ENCODE measurements around the gene TTL. TPM values are rescaled to one million over a fixed set of nuclear protein-coding genes. Genes with fewer than 3 reads are reported as not detected.

Gene TTL
- total and polyA plus RNA-seq, 7 experiments from 2014 or later = 1.1 to 31.0 (median 14.2) TPM

- peak overlapping the region; percentile 45 to 92 (median 77) for H3K27ac Mint-ChIP-seq
- peaks cover 14 to 16% of the 10 kb centered on the region in 2 donors for H3K4me1 ChIP-seq (ENCODE audit: control insufficient read depth in 2 of 2, insufficient read depth in 2 of 2, low read length in 2 of 2)
- peaks cover 0 to 11% (median 0%) of the 10 kb centered on the region in 5 donors for H3K36me3 Mint-ChIP-seq
- H3K27me3 ChIP-seq (ENCODE audit: control insufficient read depth in 2 of 2, insufficient read depth in 2 of 2, low read length in 2 of 2) = no peaks in the 10 kb centered on the region
- DNase-seq (peak in 7 of 9 donors; percentile 11 to 58 (median 20)), ATAC-seq (peak; percentile 4)
- H3K27me3 Mint-ChIP-seq = peaks cover 0 to 4% (median 0%) of the 10 kb centered on the region in 5 donors
- H3K4me3 ChIP-seq (ENCODE audit: low read length) = peak overlapping the region; percentile 84
- intact Hi-C loops (cut with micrococcal nuclease) = loop anchor here (1.0 to 5.0 kb wide), 7 partner anchors 50 to 295 kb away; partner anchors contain the start of genes SLC20A1 (in 2 of the 2), RGPD8 (in 1 of the 2) and ZC3H6 (in 1 of the 2)
- H3K36me3 ChIP-seq (ENCODE audit: control insufficient read depth in 2 of 3, insufficient read depth in 3 of 3, low read length in 3 of 3) = peaks cover 0 to 6% (median 0%) of the 10 kb centered on the region in 3 experiments
- H3K4me1 Mint-ChIP-seq = peaks cover 17 to 42% (median 20%) of the 10 kb centered on the region in 7 donors
- peak overlapping the region; percentile 84 to 96 (median 92) for H3K4me3 Mint-ChIP-seq
- peak overlapping the region; percentile 72 for H3K27ac ChIP-seq (ENCODE audit: low read depth, low read length)
- ChIA-PET POLR2A (interaction anchor here (0.8 kb wide), 1 partner anchor 210 kb away, joined by 3 read pairs; no protein-coding TSS in a partner anchor), CTCF (no interaction called here)
- peaks cover 0 to 1% (median 0%) of the 10 kb centered on the region in 11 donors for H3K9me3 Mint-ChIP-seq
- H3K9me3 ChIP-seq (ENCODE audit: control insufficient read depth in 2 of 3, low read length in 3 of 3) = no peaks in the 10 kb centered on the region
These were observed 519 bp downstream of the TTL start for GRCh38 chr2:112482309-112483041.

- Histone ChIP-seq H3K4me1 (ENCODE audit: control insufficient read depth in 2 of 2, insufficient read depth in 2 of 2, low read length in 2 of 2) (peaks cover 14 to 16% of the 10 kb centered on the region in 2 donors), H3K4me3 (ENCODE audit: low read length) (peak overlapping the region; percentile 84), H3K9me3 (ENCODE audit: control insufficient read depth in 2 of 3, low read length in 3 of 3) (no peaks in the 10 kb centered on the region), H3K36me3 (ENCODE audit: control insufficient read depth in 2 of 3, insufficient read depth in 3 of 3, low read length in 3 of 3) (peaks cover 0 to 10% (median 0%) of the 10 kb centered on the region in 3 experiments), H3K27ac (ENCODE audit: low read depth, low read length) (peak overlapping the region; percentile 72), H3K27me3 (ENCODE audit: control insufficient read depth in 2 of 2, insufficient read depth in 2 of 2, low read length in 2 of 2) (no peaks in the 10 kb centered on the region)
- Mint-ChIP-seq H3K4me3 (peak overlapping the region; percentile 84 to 96 (median 92)), H3K27me3 (peaks cover 0 to 4% (median 0%) of the 10 kb centered on the region in 5 donors), H3K36me3 (peaks cover 0 to 11% (median 0%) of the 10 kb centered on the region in 5 donors), H3K9me3 (peaks cover 0 to 1% (median 0%) of the 10 kb centered on the region in 11 donors), H3K27ac (peak overlapping the region in 8 of 9 donors; percentile 22 to 92 (median 66)), H3K4me1 (peaks cover 17 to 47% (median 20%) of the 10 kb centered on the region in 7 donors)
- ATAC-seq (no peak), DNase-seq (peak in 1 of 9 donors; percentile 1)
- CTCF ChIA-PET = no interaction called here
- intact Hi-C loops (cut with micrococcal nuclease) = loop anchor here (5.0 kb wide), 6 partner anchors 51 to 296 kb away; partner anchors contain the start of genes SLC20A1 (in 2 of the 2), RGPD8 (in 1 of the 2) and ZC3H6 (in 1 of the 2)
- POLR2A ChIA-PET = interaction anchor here (0.8 kb wide), 1 partner anchor 210 kb away, joined by 3 read pairs; no protein-coding TSS in a partner anchor
These were observed 1.1 kb downstream of the TTL start for GRCh38 chr2:112483042-112483473.

GRCh38 chr2:112483831-112484230 lies 1.9 kb downstream of the TTL start:
- Histone ChIP-seq H3K27ac (ENCODE audit: low read depth, low read length) (no peak overlapping the region), H3K9me3 (ENCODE audit: control insufficient read depth in 2 of 3, low read length in 3 of 3) (no peaks in the 10 kb centered on the region), H3K36me3 (ENCODE audit: control insufficient read depth in 2 of 3, insufficient read depth in 3 of 3, low read length in 3 of 3) (peaks cover 0 to 10% (median 0%) of the 10 kb centered on the region in 3 experiments), H3K4me1 (ENCODE audit: control insufficient read depth in 2 of 2, insufficient read depth in 2 of 2, low read length in 2 of 2) (peaks cover 14 to 16% of the 10 kb centered on the region in 2 donors), H3K4me3 (ENCODE audit: low read length) (peak overlapping the region; percentile 84), H3K27me3 (ENCODE audit: control insufficient read depth in 2 of 2, insufficient read depth in 2 of 2, low read length in 2 of 2) (no peaks in the 10 kb centered on the region)
- Mint-ChIP-seq H3K4me1 (peaks cover 17 to 47% (median 20%) of the 10 kb centered on the region in 7 donors), H3K36me3 (peaks cover 0 to 11% (median 0%) of the 10 kb centered on the region in 5 donors), H3K27me3 (peaks cover 0 to 3% (median 0%) of the 10 kb centered on the region in 5 donors), H3K4me3 (peak overlapping the region in 8 of 10 donors; percentile 84 to 96 (median 91)), H3K27ac (peak overlapping the region in 1 of 9 donors; percentile 43), H3K9me3 (peaks cover 0 to 1% (median 0%) of the 10 kb centered on the region in 11 donors)
- ATAC-seq (no peak), DNase-seq (no peak)
- CTCF ChIA-PET = no interaction called here
- intact Hi-C loops (cut with micrococcal nuclease) = loop anchor here (5.0 kb wide), 6 partner anchors 52 to 297 kb away; partner anchors contain the start of genes SLC20A1 (in 2 of the 2), RGPD8 (in 1 of the 2) and ZC3H6 (in 1 of the 2)
- POLR2A ChIA-PET = interaction anchor here (0.8 kb wide), 1 partner anchor 101 kb away, joined by 4 read pairs; the partner anchor contains the start of gene CHCHD5

- H3K36me3 ChIP-seq (ENCODE audit: control insufficient read depth in 2 of 3, insufficient read depth in 3 of 3, low read length in 3 of 3) = peaks cover 0 to 10% (median 0%) of the 10 kb centered on the region in 3 experiments
- no peak overlapping the region for H3K4me3 Mint-ChIP-seq
- ChIA-PET POLR2A (interaction anchor here (0.6 kb wide), 1 partner anchor 204 kb away, joined by 3 read pairs; no protein-coding TSS in a partner anchor), CTCF (no interaction called here)
- no peak overlapping the region for H3K27ac ChIP-seq (ENCODE audit: low read depth, low read length)
- H3K36me3 Mint-ChIP-seq = peaks cover 0 to 15% (median 0%) of the 10 kb centered on the region in 5 donors
- no peaks in the 10 kb centered on the region for H3K27me3 Mint-ChIP-seq
- H3K9me3 ChIP-seq (ENCODE audit: control insufficient read depth in 2 of 3, low read length in 3 of 3) = no peaks in the 10 kb centered on the region
- peaks cover 9 to 10% of the 10 kb centered on the region in 2 donors for H3K4me1 ChIP-seq (ENCODE audit: control insufficient read depth in 2 of 2, insufficient read depth in 2 of 2, low read length in 2 of 2)
- H3K4me1 Mint-ChIP-seq = peaks cover 11 to 41% (median 15%) of the 10 kb centered on the region in 7 donors
- no peaks in the 10 kb centered on the region for H3K27me3 ChIP-seq (ENCODE audit: control insufficient read depth in 2 of 2, insufficient read depth in 2 of 2, low read length in 2 of 2)
- intact Hi-C loops (cut with micrococcal nuclease) = no loop called here
- H3K27ac Mint-ChIP-seq = no peak overlapping the region
- ATAC-seq = no peak
- DNase-seq = no peak
- H3K9me3 Mint-ChIP-seq = peaks cover 0 to 1% (median 0%) of the 10 kb centered on the region in 11 donors
- H3K4me3 ChIP-seq (ENCODE audit: low read length) = no peak overlapping the region
These were observed 3.9 kb downstream of the TTL start for GRCh38 chr2:112485849-112486248.

- peaks cover 0 to 10% (median 0%) of the 10 kb centered on the region in 3 experiments for H3K36me3 ChIP-seq (ENCODE audit: control insufficient read depth in 2 of 3, insufficient read depth in 3 of 3, low read length in 3 of 3)
- ATAC-seq = no peak
- ChIA-PET POLR2A (no interaction called here), CTCF (no interaction called here)
- peaks cover 0 to 1% (median 0%) of the 10 kb centered on the region in 11 donors for H3K9me3 Mint-ChIP-seq
- no peaks in the 10 kb centered on the region for H3K27me3 ChIP-seq (ENCODE audit: control insufficient read depth in 2 of 2, insufficient read depth in 2 of 2, low read length in 2 of 2)
- no peaks in the 10 kb centered on the region for H3K9me3 ChIP-seq (ENCODE audit: control insufficient read depth in 2 of 3, low read length in 3 of 3)
- no peak overlapping the region for H3K27ac ChIP-seq (ENCODE audit: low read depth, low read length)
- no peak overlapping the region for H3K4me3 Mint-ChIP-seq
- DNase-seq = no peak
- peaks cover 10 to 38% (median 15%) of the 10 kb centered on the region in 7 donors for H3K4me1 Mint-ChIP-seq
- H3K27me3 Mint-ChIP-seq = no peaks in the 10 kb centered on the region
- no peak overlapping the region for H3K4me3 ChIP-seq (ENCODE audit: low read length)
- no peak overlapping the region for H3K27ac Mint-ChIP-seq
- intact Hi-C loops (cut with micrococcal nuclease) = no loop called here
- H3K36me3 Mint-ChIP-seq = peaks cover 0 to 15% (median 0%) of the 10 kb centered on the region in 5 donors
- H3K4me1 ChIP-seq (ENCODE audit: control insufficient read depth in 2 of 2, insufficient read depth in 2 of 2, low read length in 2 of 2) = peaks cover 9% of the 10 kb centered on the region in 2 donors
These were observed 4.9 kb downstream of the TTL start for GRCh38 chr2:112486895-112487294.

- H3K4me1 Mint-ChIP-seq = peaks cover 10 to 38% (median 15%) of the 10 kb centered on the region in 7 donors
- no peak overlapping the region for H3K4me3 Mint-ChIP-seq
- POLR2A ChIA-PET = no interaction called here
- no peak for ATAC-seq
- no peaks in the 10 kb centered on the region for H3K27me3 Mint-ChIP-seq
- no peaks in the 10 kb centered on the region for H3K27me3 ChIP-seq (ENCODE audit: control insufficient read depth in 2 of 2, insufficient read depth in 2 of 2, low read length in 2 of 2)
- H3K36me3 Mint-ChIP-seq = peaks cover 0 to 15% (median 0%) of the 10 kb centered on the region in 5 donors
- H3K4me3 ChIP-seq (ENCODE audit: low read length) = no peak overlapping the region
- CTCF ChIA-PET = no interaction called here
- H3K9me3 ChIP-seq (ENCODE audit: control insufficient read depth in 2 of 3, low read length in 3 of 3) = no peaks in the 10 kb centered on the region
- intact Hi-C loops (cut with micrococcal nuclease) = no loop called here
- no peak overlapping the region for H3K27ac Mint-ChIP-seq
- H3K36me3 ChIP-seq (ENCODE audit: control insufficient read depth in 2 of 3, insufficient read depth in 3 of 3, low read length in 3 of 3) = peaks cover 0 to 7% (median 0%) of the 10 kb centered on the region in 3 experiments
- H3K4me1 ChIP-seq (ENCODE audit: control insufficient read depth in 2 of 2, insufficient read depth in 2 of 2, low read length in 2 of 2) = peaks cover 9% of the 10 kb centered on the region in 2 donors
- peaks cover 0 to 1% (median 0%) of the 10 kb centered on the region in 11 donors for H3K9me3 Mint-ChIP-seq
- DNase-seq = no peak
- H3K27ac ChIP-seq (ENCODE audit: low read depth, low read length) = no peak overlapping the region
These were observed 5.5 kb downstream of the TTL start for GRCh38 chr2:112487444-112487961.

Data from naive thymus-derived CD4-positive, alpha-beta T cell (primary cell).